SK-N-SH (cell line): Measurements from ENCODE around the gene ATP1A2. TPM values are rescaled to one million over a fixed set of nuclear protein-coding genes. Genes with fewer than 3 reads are reported as not detected.
A peak's percentile ranks its signal among the peaks of the same experiment; 100 is the strongest.

ENCODE experiments used
- CTCF ChIA-PET: fragments of 300-600, 350-600 bp; formaldehyde crosslinking; extraction: SDS; loops from one replicate; lab custom pipeline; 2021; lab: Yijun Ruan, JAX
- POLR2A ChIA-PET: fragments of 350-600 bp; sonication (Branson Sonifier 250); formaldehyde crosslinking; extraction: SDS; loops from one replicate; lab custom pipeline; 2020; ENCODE audit warnings: antibody characterized with exemption, inconsistent platforms; lab: Yijun Ruan, JAX
- DNase-seq: peaks from one replicate; pipeline ENCODE4 v3.0.0; 2012
- H2AFZ ChIP-seq: fragments of 200-600 bp; sonication (generic); 2 replicates; pipeline ENCODE4 v1.8.1; 2016; ENCODE audit warnings: antibody characterized with exemption, mild to moderate bottlenecking, low read depth
- H3F3A ChIP-seq: fragments of 200-600 bp; sonication (generic); replicated peaks from 2 replicates; pipeline ENCODE3; 2016; ENCODE audit warnings: antibody characterized with exemption, mild to moderate bottlenecking; ENCODE audit not compliant: insufficient read depth
- H3K27ac ChIP-seq, 2 experiments: fragments of 200-500 bp in 1 of 2; fragments of 200-600 bp in 1 of 2; sonication (Bioruptor generic) in 1 of 2; sonication (generic), shearing (Covaris generic) in 1 of 2; 2 replicates each; pipeline versions ENCODE4 v1.5.1 to v1.6.1; 2014 to 2016; ENCODE audit warnings: low read depth in 2 of 2, inconsistent platforms in 1 of 2, low read length in 1 of 2, mild to moderate bottlenecking in 1 of 2, mixed read lengths in 1 of 2
- H3K27me3 ChIP-seq: fragments of 200-600 bp; sonication (generic), shearing (Covaris generic); 2 replicates; pipeline ENCODE4 v1.6.1; 2016; ENCODE audit warnings: mixed run types; ENCODE audit not compliant: insufficient read depth
- H3K36me3 ChIP-seq, 2 experiments: fragments of 200-500 bp in 1 of 2; fragments of 200-600 bp in 1 of 2; sonication (Bioruptor generic) in 1 of 2; sonication (generic) in 1 of 2; replicated peaks in 1 of 2; 2 replicates each; pipeline versions ENCODE3 to v1.5.1; 2014 to 2016; ENCODE audit warnings: low read length in 1 of 2, mild to moderate bottlenecking in 1 of 2; ENCODE audit not compliant: insufficient read depth in 2 of 2, control insufficient read depth in 1 of 2
- H3K4me1 ChIP-seq, 2 experiments: fragments of 200-500 bp in 1 of 2; fragments of 200-600 bp in 1 of 2; sonication (Bioruptor generic) in 1 of 2; sonication (generic), shearing (Covaris generic) in 1 of 2; 2 replicates each; pipeline versions ENCODE4 v1.5.1 to v1.6.1; 2014 to 2016; ENCODE audit warnings: low read depth in 1 of 2, low read length in 1 of 2, mixed run types in 1 of 2; ENCODE audit not compliant: insufficient read depth in 2 of 2, control insufficient read depth in 1 of 2
- H3K4me2 ChIP-seq: fragments of 200-600 bp; sonication (generic), shearing (Covaris generic); 2 replicates; pipeline ENCODE4 v1.6.1; 2017; ENCODE audit warnings: mixed run types
- H3K4me3 ChIP-seq, 2 experiments: fragments of 200-500 bp in 1 of 2; fragments of 200-600 bp in 1 of 2; sonication (Bioruptor generic) in 1 of 2; sonication (generic), shearing (Covaris generic) in 1 of 2; 2 replicates each; pipeline versions ENCODE4 v1.5.1 to v1.8.1; 2014 to 2016; ENCODE audit warnings: low read depth in 2 of 2, inconsistent platforms in 1 of 2, low read length in 1 of 2, mild to moderate bottlenecking in 1 of 2, mixed read lengths in 1 of 2, moderate library complexity in 1 of 2
- H3K79me2 ChIP-seq: fragments of 200-600 bp; sonication (generic); 2 replicates; pipeline ENCODE4 v1.8.1; 2017; ENCODE audit warnings: mild to moderate bottlenecking; ENCODE audit not compliant: insufficient read depth
- H3K9ac ChIP-seq: fragments of 200-600 bp; sonication (generic); 2 replicates; pipeline ENCODE4 v1.6.1; 2017; ENCODE audit warnings: mixed run types
- H3K9me2 ChIP-seq: fragments of 200-600 bp; sonication (generic); 2 replicates; pipeline ENCODE4 v1.6.1; 2017; ENCODE audit warnings: mixed run types
- H3K9me3 ChIP-seq: fragments of 200-600 bp; sonication (generic); 2 replicates; pipeline ENCODE4 v1.6.1; 2017; ENCODE audit warnings: mixed run types, mild to moderate bottlenecking, moderate library complexity
- H4K20me1 ChIP-seq: fragments of 200-600 bp; sonication (generic); 2 replicates; pipeline ENCODE4 v1.6.1; 2017; ENCODE audit warnings: mild to moderate bottlenecking, mixed run types; ENCODE audit not compliant: insufficient read depth
- CHD2 ChIP-seq: fragments of 150-350 bp; IDR thresholded peaks from 2 replicates; pipeline ENCODE4 v1.6.1; 2018; ENCODE audit warnings: low read length; ENCODE audit not compliant: partially characterized antibody
- EP300 ChIP-seq, 2 experiments: IDR thresholded peaks; 2 replicates each; pipeline versions ENCODE4 v1.4.0 to v1.6.1; 2012; ENCODE audit warnings: borderline replicate concordance in 1 of 2, low read depth in 1 of 2, low read length in 1 of 2
- GABPA ChIP-seq: IDR thresholded peaks from 2 replicates; pipeline ENCODE4 v1.4.0; 2012; ENCODE audit warnings: low read depth, mild to moderate bottlenecking
- NFIC ChIP-seq: IDR thresholded peaks from 2 replicates; pipeline ENCODE4 v1.4.0; 2012; ENCODE audit warnings: borderline replicate concordance
- TCF12 ChIP-seq: IDR thresholded peaks from 2 replicates; pipeline ENCODE4 v1.4.0; 2012
- TEAD4 ChIP-seq: IDR thresholded peaks from 2 replicates; pipeline ENCODE4 v1.4.0; 2012; ENCODE audit warnings: mild to moderate bottlenecking, borderline replicate concordance; ENCODE audit not compliant: insufficient read depth
- WGBS: methylation state at CpG from one replicate; pipeline ENCODE4 v1.1.6; 2017; ENCODE audit warnings: low lambda C conversion rate; 5-methylcytosine and 5-hydroxymethylcytosine counted together
- polyA plus RNA-seq, 3 experiments: library from polyadenylated mRNA; depleted of rRNA; stranded (reverse); fragments of >200 nt; gene quantifications; 2 replicates each; pipeline ENCODE4 v1.2.3, GENCODE V29; 2012
- TF ChIP-seq, protein P1 (sequence below): fragments of 200-600 bp; sonication (generic); IDR thresholded peaks from 2 replicates; pipeline ENCODE4 v1.6.1; 2017; ENCODE audit warnings: antibody characterized with exemption, mild to moderate bottlenecking, moderate library complexity
- TF ChIP-seq, protein P2 (sequence below): IDR thresholded peaks from 2 replicates; pipeline ENCODE4; 2012

ATP1A2 gene
- polyA plus RNA-seq, 1 of the 3 experiments (the other 2 are of a cell fraction): 0.07 TPM

DNA sequence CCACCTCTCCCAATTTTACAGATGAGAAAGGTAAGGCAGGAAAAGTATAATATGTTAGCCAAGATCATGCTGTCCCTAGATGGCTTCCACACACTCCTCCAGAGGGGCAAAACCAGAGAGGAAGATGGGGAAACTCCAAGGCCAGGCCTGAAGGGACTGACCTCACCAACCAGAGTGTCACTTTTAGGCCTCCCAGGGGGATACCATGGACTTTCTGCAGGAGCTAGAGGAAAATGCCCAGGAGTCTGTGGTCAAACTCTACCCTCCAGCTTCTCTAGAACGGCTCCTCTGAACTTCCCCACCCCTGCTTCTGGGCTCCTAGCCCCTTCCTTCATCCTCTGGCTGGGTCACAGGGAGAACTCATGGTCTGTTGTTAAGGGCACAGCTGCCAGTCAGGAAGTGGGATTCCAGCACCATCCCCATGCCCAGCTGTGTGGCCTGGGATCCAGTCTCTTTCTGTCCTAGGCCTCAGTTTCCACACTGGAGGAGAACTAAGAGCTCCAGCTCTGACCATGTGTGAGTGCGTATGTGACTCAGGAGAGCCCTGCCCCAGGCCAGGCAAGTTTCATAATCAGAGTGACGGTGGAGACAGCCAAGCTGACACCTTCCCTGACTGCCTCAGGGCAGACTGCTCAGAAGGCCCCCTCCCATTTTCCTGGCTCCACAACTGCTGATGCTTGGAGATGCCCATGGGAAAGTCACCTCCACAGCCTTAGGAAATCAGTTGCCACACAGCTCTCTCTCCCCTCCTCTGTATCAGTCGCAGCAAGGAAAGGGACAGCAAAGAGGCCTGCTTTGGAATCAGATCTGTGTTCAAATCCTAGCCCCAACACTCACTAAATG, 19.1 kb upstream of the ATP1A2 start:
- ChIA-PET CTCF (interaction anchor here (1.3 to 8.4 kb wide), 10 partner anchors 12 to 195 kb away, joined by 3 to 132 read pairs (median 11); partner anchors contain the start of genes KCNJ10 and KCNJ9), POLR2A (no interaction called here)
- Histone ChIP-seq H3K27ac (no peak overlapping the region), H3F3A (peaks cover 11% of the 10 kb centered on the region), H3K9me2 (no peaks in the 10 kb centered on the region), H3K27me3 (no peaks in the 10 kb centered on the region), H3K79me2 (no peaks in the 10 kb centered on the region), H3K4me3 (no peak overlapping the region), H3K36me3 (peaks cover 0 to 9% of the 10 kb centered on the region in 2 experiments), H3K4me2 (peak overlapping the region; percentile 93; the same call in 1 of the 2 replicates), H2AFZ (no peak overlapping the region), H4K20me1 (no peaks in the 10 kb centered on the region), H3K9ac (no peak overlapping the region), H3K4me1 (peaks cover 7 to 27% of the 10 kb centered on the region in 2 experiments; a peak in 1 of 4 replicates), H3K9me3 (no peaks in the 10 kb centered on the region)
- TF ChIP-seq, protein P1, sequence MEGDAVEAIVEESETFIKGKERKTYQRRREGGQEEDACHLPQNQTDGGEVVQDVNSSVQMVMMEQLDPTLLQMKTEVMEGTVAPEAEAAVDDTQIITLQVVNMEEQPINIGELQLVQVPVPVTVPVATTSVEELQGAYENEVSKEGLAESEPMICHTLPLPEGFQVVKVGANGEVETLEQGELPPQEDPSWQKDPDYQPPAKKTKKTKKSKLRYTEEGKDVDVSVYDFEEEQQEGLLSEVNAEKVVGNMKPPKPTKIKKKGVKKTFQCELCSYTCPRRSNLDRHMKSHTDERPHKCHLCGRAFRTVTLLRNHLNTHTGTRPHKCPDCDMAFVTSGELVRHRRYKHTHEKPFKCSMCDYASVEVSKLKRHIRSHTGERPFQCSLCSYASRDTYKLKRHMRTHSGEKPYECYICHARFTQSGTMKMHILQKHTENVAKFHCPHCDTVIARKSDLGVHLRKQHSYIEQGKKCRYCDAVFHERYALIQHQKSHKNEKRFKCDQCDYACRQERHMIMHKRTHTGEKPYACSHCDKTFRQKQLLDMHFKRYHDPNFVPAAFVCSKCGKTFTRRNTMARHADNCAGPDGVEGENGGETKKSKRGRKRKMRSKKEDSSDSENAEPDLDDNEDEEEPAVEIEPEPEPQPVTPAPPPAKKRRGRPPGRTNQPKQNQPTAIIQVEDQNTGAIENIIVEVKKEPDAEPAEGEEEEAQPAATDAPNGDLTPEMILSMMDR: no peak
- no peak for TF ChIP-seq GABPA
- no peak for DNase-seq
- 76% methylated on average over 3 of the region's 4 CpGs for WGBS

DNA sequence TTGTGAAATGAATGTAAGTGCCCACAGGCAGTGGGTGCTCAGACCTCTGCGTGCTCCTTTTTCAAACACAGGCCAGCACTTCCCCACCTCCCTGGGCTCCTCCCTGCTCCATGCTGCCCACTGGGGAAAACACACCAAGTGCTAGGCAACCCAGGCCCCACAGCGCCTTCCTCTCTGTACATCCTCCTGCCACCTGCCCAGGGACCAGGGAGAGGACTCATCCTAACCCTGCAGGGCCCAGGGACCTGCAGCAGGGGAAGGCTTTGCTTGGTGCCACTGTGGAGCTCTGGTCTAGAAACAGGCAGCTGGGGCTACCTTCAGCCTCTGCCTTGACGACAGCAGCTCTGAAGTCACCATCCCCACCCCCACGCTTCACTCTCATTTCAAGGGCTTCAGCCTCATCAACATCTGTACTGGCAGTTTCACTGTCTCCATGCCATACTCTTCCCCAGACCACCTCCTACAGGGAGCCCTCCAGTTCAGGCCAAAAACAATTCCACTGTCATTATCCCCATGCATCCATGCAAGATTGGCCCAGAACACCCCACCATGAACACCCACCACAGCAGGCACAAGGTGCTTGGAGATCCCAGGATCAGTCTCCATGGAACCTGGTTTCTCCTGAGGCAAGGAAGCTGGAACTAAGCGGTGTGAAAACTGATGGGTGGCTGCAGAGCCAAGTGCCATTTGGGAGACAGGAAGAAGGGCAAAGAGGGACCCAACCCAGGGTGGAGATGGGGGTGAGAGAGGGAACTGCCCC, 18.2 kb upstream of the ATP1A2 start:
- H3K36me3 ChIP-seq: peaks cover 0 to 6% of the 10 kb centered on the region in 2 experiments
- peak overlapping the region; percentile 78; the same call in 1 of the 2 replicates for H2AFZ ChIP-seq
- H3K9ac ChIP-seq: peak overlapping the region; percentile 83
- H3F3A ChIP-seq: peaks cover 11% of the 10 kb centered on the region
- peaks cover 7 to 28% of the 10 kb centered on the region in 2 experiments; a peak in 1 of 4 replicates for H3K4me1 ChIP-seq
- ChIA-PET CTCF (interaction anchor here (1.3 to 8.4 kb wide), 13 partner anchors 12 to 279 kb away, joined by 3 to 132 read pairs (median 8); partner anchors contain the start of genes IGSF9 and KCNJ9), POLR2A (interaction anchor here (1.3 to 1.7 kb wide), 2 partner anchors 12 to 165 kb away, joined by 3 to 5 read pairs; partner anchors contain the start of gene DCAF8)
- peak overlapping the region; percentile 93 for H3K4me2 ChIP-seq
- H3K79me2 ChIP-seq: no peaks in the 10 kb centered on the region
- H3K27me3 ChIP-seq: no peaks in the 10 kb centered on the region
- DNase-seq: no peak
- H4K20me1 ChIP-seq: no peaks in the 10 kb centered on the region
- H3K9me3 ChIP-seq: no peaks in the 10 kb centered on the region
- 95% methylated on average over 4 of the region's 5 CpGs for WGBS
- no peak overlapping the region for H3K27ac ChIP-seq
- peak overlapping the region; percentile 81 to 87 for H3K4me3 ChIP-seq
- TF ChIP-seq TCF12 (no peak), NFIC (no peak), TEAD4 (no peak), EP300 (IDR thresholded peaks at IDR 0.05; ENCODE audit: borderline replicate concordance in 1 of 2, low read depth in 1 of 2, low read length in 1 of 2) (no peak), CHD2 (no peak)
- TF ChIP-seq, protein P2, sequence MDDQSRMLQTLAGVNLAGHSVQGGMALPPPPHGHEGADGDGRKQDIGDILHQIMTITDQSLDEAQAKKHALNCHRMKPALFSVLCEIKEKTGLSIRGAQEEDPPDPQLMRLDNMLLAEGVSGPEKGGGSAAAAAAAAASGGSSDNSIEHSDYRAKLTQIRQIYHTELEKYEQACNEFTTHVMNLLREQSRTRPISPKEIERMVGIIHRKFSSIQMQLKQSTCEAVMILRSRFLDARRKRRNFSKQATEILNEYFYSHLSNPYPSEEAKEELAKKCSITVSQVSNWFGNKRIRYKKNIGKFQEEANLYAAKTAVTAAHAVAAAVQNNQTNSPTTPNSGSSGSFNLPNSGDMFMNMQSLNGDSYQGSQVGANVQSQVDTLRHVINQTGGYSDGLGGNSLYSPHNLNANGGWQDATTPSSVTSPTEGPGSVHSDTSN: no peak
- H3K9me2 ChIP-seq: no peaks in the 10 kb centered on the region
